PC-3 (cell line): ENCODE measurements around the gene CHRNB1. TPM values are rescaled to one million over a fixed set of nuclear protein-coding genes. Genes with fewer than 3 reads are reported as not detected.
"Not testable (repeated sequence)": the region's sequence is repeated elsewhere in the genome, so short reads cannot be mapped to it uniquely, and the experiment has no call there.

ENCODE experiments used
- ATAC-seq: fragments of 200-7000 bp; cut with Tn5 transposase; 2 replicates; pipeline ENCODE4 v1.9.1; 2020; ENCODE audit warnings: mild to moderate bottlenecking, moderate library complexity
- BruUV-seq: library from RNA; stranded (reverse); fragments of 400-500 nt; replicated peaks from 2 replicates; lab custom pipeline; 2021; lab: Mats Ljungman, UMichigan
- CTCF ChIA-PET: fragments of 300-600 bp; sonication (Branson Sonifier 250); formaldehyde crosslinking; loops from one replicate; lab custom pipeline; 2022; ENCODE audit warnings: antibody characterized with exemption; lab: Charles Lee
- POLR2A ChIA-PET: fragments of 300-600 bp; sonication (Branson Sonifier 250); formaldehyde crosslinking; loops from one replicate; lab custom pipeline; 2022; ENCODE audit warnings: antibody characterized with exemption; ENCODE audit not compliant: unreplicated experiment; lab: Charles Lee
- DNase-seq: peaks from one replicate; pipeline ENCODE4 v3.0.0-alpha.2; 2015
- H2AFZ ChIP-seq: fragments of 300-600 bp; sonication (generic); 2 replicates; pipeline ENCODE4 v1.6.0; 2016; ENCODE audit warnings: antibody characterized with exemption, low read length
- H3F3A ChIP-seq: fragments of 300-600 bp; sonication (generic); one replicate; pipeline ENCODE4 v1.6.0; 2017; ENCODE audit warnings: antibody characterized with exemption, low read length, control low read depth, mild to moderate bottlenecking; ENCODE audit not compliant: unreplicated experiment
- H3K27ac ChIP-seq: fragments of 300-600 bp; sonication (generic); 2 replicates; pipeline ENCODE4 v1.5.1; 2016; ENCODE audit warnings: mild to moderate bottlenecking, low read length
- H3K27me3 ChIP-seq: fragments of 300-600 bp; sonication (generic); 2 replicates; pipeline ENCODE4 v1.6.1; 2016; ENCODE audit warnings: low read length, mixed read lengths
- H3K36me3 ChIP-seq: fragments of 300-600 bp; sonication (generic); 2 replicates; pipeline ENCODE4 v1.6.1; 2016; ENCODE audit warnings: low read depth, mixed run types, low read length, mixed read lengths
- H3K4me1 ChIP-seq: fragments of 300-600 bp; sonication (generic); 2 replicates; pipeline ENCODE4 v1.5.1; 2016; ENCODE audit warnings: low read length; ENCODE audit not compliant: insufficient read depth
- H3K4me2 ChIP-seq: fragments of 300-600 bp; sonication (generic); 2 replicates; pipeline ENCODE4 v1.6.0; 2016; ENCODE audit warnings: low read length
- H3K4me3 ChIP-seq: fragments of 300-600 bp; sonication (generic); 2 replicates; pipeline ENCODE4 v1.5.1; 2016; ENCODE audit warnings: mild to moderate bottlenecking, low read length, mixed read lengths
- H3K79me2 ChIP-seq: fragments of 300-600 bp; sonication (generic); 2 replicates; pipeline ENCODE4 v1.6.1; 2017; ENCODE audit warnings: low read length, mixed read lengths
- H3K9ac ChIP-seq: fragments of 300-600 bp; sonication (generic); 2 replicates; pipeline ENCODE4 v1.6.0; 2016; ENCODE audit warnings: mild to moderate bottlenecking, low read length
- H3K9me2 ChIP-seq: fragments of 300-600 bp; sonication (generic); replicated peaks from 2 replicates; pipeline ENCODE4 v1.6.1; 2016; ENCODE audit warnings: mixed run types, low read length, mixed read lengths
- H3K9me3 ChIP-seq: fragments of 300-600 bp; sonication (generic); 2 replicates; pipeline ENCODE4 v1.6.1; 2016; ENCODE audit warnings: low read length, mixed read lengths
- H4K20me1 ChIP-seq: fragments of 300-600 bp; sonication (generic); 2 replicates; pipeline ENCODE4 v1.6.1; 2016; ENCODE audit warnings: low read length, mixed read lengths
- CTCF ChIP-seq: fragments of 300-600 bp; sonication (generic); conservative IDR thresholded peaks from 2 replicates; pipeline ENCODE4 v1.5.1; 2017; ENCODE audit warnings: antibody characterized with exemption, low read depth, mild to moderate bottlenecking, low read length
- EZH2 ChIP-seq: fragments of 300-600 bp; sonication (generic); IDR thresholded peaks from one replicate; pipeline ENCODE4 v1.6.1; 2017; ENCODE audit warnings: antibody characterized with exemption, mild to moderate bottlenecking, low read length; ENCODE audit not compliant: unreplicated experiment
- EZH2phosphoT487 ChIP-seq: fragments of 300-600 bp; sonication (generic); IDR thresholded peaks from 2 replicates; pipeline ENCODE4 v1.6.1; 2018; ENCODE audit warnings: mild to moderate bottlenecking, antibody characterized with exemption, low read length, borderline replicate concordance
- intact Hi-C: fragments of 100-400 bp; cut with micrococcal nuclease; formaldehyde crosslinking; loops from 2 replicates; pipeline ENCODE4 v1.9.0; 2023
- total RNA-seq: library from RNA; depleted of rRNA; stranded (reverse); fragments of >200 nt; gene quantifications from 2 replicates; pipeline ENCODE4 v1.2.3, GENCODE V29; 2014

Gene CHRNB1
- total RNA-seq, 1 experiment from 2014 or later, result 2.1 TPM

- CTCF ChIA-PET, result interaction anchor here (0.6 kb wide), 1 partner anchor 25 kb away, joined by 6 read pairs; no protein-coding TSS in a partner anchor
- Histone ChIP-seq H3K36me3 (no peaks in the 10 kb centered on the region), H3F3A (no peaks in the 10 kb centered on the region), H3K9me2 (no peaks in the 10 kb centered on the region), H3K79me2 (peaks cover 60% of the 10 kb centered on the region), H2AFZ (peak within 1 kb of the TSS; percentile 84), H3K27ac (peak within 1 kb of the TSS; percentile 62), H3K4me2 (peak within 1 kb of the TSS; percentile 95), H4K20me1 (no peaks in the 10 kb centered on the region), H3K4me1 (peaks cover 33% of the 10 kb centered on the region), H3K27me3 (no peaks in the 10 kb centered on the region), H3K9ac (peak within 1 kb of the TSS; percentile 85), H3K9me3 (no peaks in the 10 kb centered on the region), H3K4me3 (peak within 1 kb of the TSS; percentile 82)
- peak; percentile 9 for ATAC-seq
- intact Hi-C loops, result loop anchor here (5.0 kb wide), 1 partner anchor 217 kb away; the partner anchor contains the start of gene CLDN7
- POLR2A ChIA-PET, result interaction anchor here (0.6 kb wide), 1 partner anchor 111 kb away, joined by 4 read pairs; no protein-coding TSS in a partner anchor
- DNase-seq, result peak; percentile 37
- BruUV-seq, result no TSS peak
- TF ChIP-seq CTCF (no peak), EZH2phosphoT487 (no peak), EZH2 (no peak)
These were observed 34.6 kb downstream of the CHRNB1 start, which contains the start of gene ZBTB4 for GRCh38 chr17:7479213-7480088. ZBTB4 (minus strand) TSS chr17:7479631; CDS start chr17:7466801, 12,830 bp downstream.

- Histone ChIP-seq H3K36me3 (no peaks in the 10 kb centered on the region), H3K4me2 (peak overlapping the region; percentile 95), H3K9me3 (no peaks in the 10 kb centered on the region), H4K20me1 (0 out of 2 replicates have a peak, but pooled peaks cover 2% of the 10 kb centered on the region), H3K27me3 (no peaks in the 10 kb centered on the region), H3K27ac (peak overlapping the region; percentile 62), H3K9ac (peak overlapping the region; percentile 80), H3K4me3 (peak overlapping the region; percentile 82), H3K9me2 (no peaks in the 10 kb centered on the region), H3F3A (no peaks in the 10 kb centered on the region), H3K4me1 (peaks cover 33% of the 10 kb centered on the region), H2AFZ (peak overlapping the region; percentile 84), H3K79me2 (peaks cover 59% of the 10 kb centered on the region)
- DNase-seq (no peak), ATAC-seq (no peak)
- TF ChIP-seq CTCF (no peak), EZH2 (no peak), EZH2phosphoT487 (no peak)
- CTCF ChIA-PET, result interaction anchor here (0.6 kb wide), 1 partner anchor 25 kb away, joined by 6 read pairs; no protein-coding TSS in a partner anchor
- BruUV-seq, result no TSS peak
- intact Hi-C loops, result loop anchor here (5.0 kb wide), 1 partner anchor 218 kb away; the partner anchor contains the start of gene CLDN7
- POLR2A ChIA-PET, result no interaction called here
These were observed 35.2 kb downstream of the CHRNB1 start for GRCh38 chr17:7480089-7480384.

- H2AFZ ChIP-seq, H3K4me3 ChIP-seq, ATAC-seq, H3K36me3 ChIP-seq, H3K9me3 ChIP-seq, H3K27ac ChIP-seq, H3K27me3 ChIP-seq, H3F3A ChIP-seq, H3K9me2 ChIP-seq, POLR2A ChIA-PET, DNase-seq, CTCF ChIA-PET, BruUV-seq: not testable (repeated sequence)
- H3K4me2 ChIP-seq, result peak within 1 kb of the TSS; percentile 95
- H3K4me1 ChIP-seq, result peaks cover 35% of the 10 kb centered on the region
- H3K79me2 ChIP-seq, result peaks cover 59% of the 10 kb centered on the region
- H3K9ac ChIP-seq, result peak within 1 kb of the TSS; percentile 80; the same call in 1 of the 2 replicates
- intact Hi-C loops, result loop anchor here (5.0 kb wide), 1 partner anchor 219 kb away; the partner anchor contains the start of gene CLDN7
- H4K20me1 ChIP-seq, result peaks cover 11% of the 10 kb centered on the region
These were observed 36.4 kb downstream of the CHRNB1 start, which contains the start of gene SLC35G6 for GRCh38 chr17:7481275-7481674. SLC35G6 (plus strand) TSS chr17:7481446; CDS start chr17:7481517, 71 bp downstream.

GRCh38 chr17:7481842-7482741 is 37.2 kb downstream of the CHRNB1 start:
- H3K27me3 ChIP-seq, H3K9me2 ChIP-seq, POLR2A ChIA-PET, DNase-seq, H3F3A ChIP-seq, H3K9me3 ChIP-seq, H3K27ac ChIP-seq, H2AFZ ChIP-seq, H3K36me3 ChIP-seq, H3K4me2 ChIP-seq, CTCF ChIA-PET, H3K9ac ChIP-seq, ATAC-seq, H3K4me3 ChIP-seq, BruUV-seq: not testable (repeated sequence)
- intact Hi-C loops, result loop anchor here (5.0 kb wide), 1 partner anchor 220 kb away; the partner anchor contains the start of gene CLDN7
- peaks cover 18% of the 10 kb centered on the region for H4K20me1 ChIP-seq
- H3K79me2 ChIP-seq, result peaks cover 59% of the 10 kb centered on the region
- peaks cover 31% of the 10 kb centered on the region for H3K4me1 ChIP-seq
